Stimulated activated CD4-positive, alpha-beta T cell treated with anti-CD3 and anti-CD28 coated beads, Interleukin-2, amount 100 ng/mL, for 48 hours (primary cell): ENCODE measurements around the gene ABHD17C.

Experiments
- DNase-seq, 2 donors: peaks; one replicate each; pipeline ENCODE4 v3.0.0-alpha.2; 2020

ABHD17C gene

DNA sequence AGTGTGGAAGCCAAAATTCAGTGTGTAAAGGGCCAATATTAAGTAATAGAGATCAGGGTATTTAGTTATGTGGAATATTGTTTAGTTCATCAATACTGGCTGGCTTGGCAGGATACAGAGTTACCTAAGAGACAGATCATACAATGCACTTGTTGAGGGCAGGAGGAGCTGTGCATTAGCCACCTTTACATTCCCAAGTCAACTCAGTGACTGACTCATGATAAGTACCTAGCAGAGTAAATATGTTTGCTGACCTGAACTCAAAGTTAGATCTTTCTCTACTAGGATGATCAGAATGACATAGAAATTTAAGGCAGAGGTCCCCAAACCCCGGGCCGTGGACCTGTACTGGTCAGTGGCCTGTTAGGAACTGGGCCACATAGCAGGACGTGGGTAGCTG lies 3.5 kb upstream of the ABHD17C start:
- no peak for DNase-seq

DNA sequence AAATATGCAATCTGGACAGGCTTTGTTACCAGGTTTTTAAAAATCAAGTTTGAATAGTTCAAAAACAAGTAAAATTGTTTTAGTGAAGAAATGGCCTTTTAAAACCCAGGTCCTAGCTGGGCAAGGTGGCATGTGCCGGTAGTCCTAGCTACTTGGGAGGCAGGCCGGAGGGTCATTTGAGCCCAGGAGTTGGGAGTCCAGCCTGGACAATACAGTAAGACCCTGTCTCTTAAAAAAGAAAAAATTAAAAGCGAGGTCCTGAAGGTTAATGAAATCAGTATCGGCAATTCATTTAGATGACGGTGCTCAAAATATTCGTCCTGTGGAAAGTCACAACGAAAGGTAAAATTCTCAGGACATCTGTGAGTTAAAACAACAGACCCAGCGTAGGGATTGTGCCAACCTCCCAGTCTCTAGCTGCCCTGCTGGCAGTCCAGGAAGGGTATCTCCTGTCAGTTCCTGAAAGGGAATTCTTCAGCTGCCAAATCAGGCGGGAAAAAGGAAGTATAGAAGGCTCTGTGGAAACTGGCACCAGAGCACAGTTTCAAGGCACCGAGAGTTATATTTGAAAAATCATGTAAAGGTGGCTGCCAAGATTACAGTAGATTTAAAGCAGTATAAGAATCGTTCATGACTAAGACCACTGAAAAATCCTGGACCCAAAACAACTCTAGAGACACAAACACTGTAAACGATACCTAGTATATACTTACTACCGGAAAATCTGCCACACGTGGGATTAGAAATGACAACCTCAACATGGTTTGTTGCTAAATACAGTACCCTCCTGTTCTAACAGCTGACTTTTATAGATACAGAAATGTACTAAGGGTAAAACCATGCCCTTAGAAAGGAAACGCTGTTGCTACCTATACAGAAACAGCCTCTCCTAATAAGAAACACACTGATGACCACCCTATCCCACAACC lies 1.2 kb upstream of the ABHD17C start:
- DNase-seq = no peak

DNA sequence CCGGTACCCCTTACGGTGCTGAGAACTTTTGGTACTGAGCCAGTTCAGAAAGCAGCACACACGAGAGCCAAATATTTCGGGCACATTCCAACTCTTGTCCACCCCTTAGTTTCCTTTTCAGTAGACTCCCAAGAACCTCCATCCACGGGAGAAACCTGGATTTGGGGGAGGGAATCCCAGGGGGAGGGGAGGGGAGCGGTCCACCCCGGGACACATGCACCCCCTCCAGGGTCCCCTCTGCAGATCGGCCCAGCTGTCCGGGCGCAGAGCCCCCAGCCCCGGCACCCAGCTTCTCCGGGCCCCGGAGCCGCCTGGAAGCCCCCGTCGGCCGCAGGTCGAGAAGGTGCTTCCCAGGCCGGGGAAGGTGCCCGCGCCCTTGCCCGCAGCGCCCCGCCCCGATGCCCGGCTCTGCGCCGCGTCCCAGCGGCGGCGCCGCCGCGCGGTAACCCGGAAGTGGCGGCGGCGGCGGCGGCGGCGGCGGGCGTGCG lies 455 bp upstream of the ABHD17C start:
- DNase-seq = peak in 1 of 2 donors; percentile 21

DNA sequence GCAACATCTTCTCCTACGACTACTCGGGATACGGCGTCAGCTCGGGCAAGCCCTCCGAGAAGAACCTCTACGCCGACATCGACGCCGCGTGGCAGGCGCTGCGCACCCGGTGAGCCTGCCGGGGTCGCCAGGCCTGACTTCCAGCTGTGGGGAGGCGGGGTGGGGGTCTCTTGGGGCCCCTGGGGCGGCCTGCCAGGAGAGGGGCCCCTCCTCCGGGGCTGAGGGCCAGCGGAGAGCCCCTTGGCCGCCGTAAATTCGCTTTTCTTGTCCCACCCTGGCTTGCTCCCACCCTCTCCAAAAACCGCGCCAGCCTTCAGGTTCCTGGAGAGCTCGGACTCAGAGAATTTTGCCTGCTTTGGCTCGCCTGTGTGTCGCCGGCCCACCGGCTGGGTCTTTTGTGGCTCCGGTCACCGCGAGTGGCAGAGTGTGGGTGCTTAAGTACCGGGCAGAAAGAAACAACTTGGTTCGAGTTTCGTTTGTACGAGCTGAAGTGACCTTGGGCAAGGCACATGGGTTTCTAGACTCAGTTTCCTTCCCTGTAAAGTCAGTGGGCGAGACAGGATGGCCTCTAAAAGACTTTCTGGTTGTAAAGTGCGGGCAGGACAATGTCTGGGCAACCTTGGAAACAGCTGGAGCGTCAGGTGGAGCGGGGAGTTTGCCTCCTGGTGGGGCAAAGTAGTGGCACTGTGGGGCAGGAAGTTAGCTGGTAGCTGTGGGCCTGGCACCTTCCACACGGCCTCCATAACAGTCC lies 976 bp downstream of the ABHD17C start:
- DNase-seq = peak in 1 of 2 donors; percentile 5

DNA sequence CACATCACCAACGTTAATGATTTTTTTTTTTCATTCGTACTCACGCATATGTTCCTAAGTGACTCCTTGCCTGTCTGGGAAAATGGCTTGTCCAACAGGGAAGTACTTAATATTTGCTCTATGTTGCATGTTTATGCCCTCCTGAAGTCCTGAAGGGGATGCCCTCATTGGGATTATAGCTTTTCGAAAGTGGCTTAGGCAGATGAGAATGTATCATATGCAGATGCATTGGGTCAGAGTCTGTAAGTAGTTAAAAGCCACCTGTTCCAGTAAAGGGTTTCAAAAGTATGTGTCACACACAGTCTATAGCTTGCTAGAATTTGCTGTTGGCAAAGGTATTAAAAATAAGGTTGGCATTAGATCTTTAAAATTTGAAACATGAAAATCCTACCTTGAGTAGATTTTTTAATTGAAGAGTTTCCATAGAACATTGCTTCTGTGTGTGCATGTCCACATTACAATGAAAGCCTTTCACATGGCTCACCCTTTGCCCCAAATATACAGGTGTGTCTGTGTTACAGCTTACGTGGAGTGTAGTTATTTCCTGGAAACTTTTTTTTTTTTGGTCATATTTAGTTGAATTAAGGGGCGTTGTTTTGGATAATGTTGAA lies 2.1 kb downstream of the ABHD17C start:
- DNase-seq = no peak

DNA sequence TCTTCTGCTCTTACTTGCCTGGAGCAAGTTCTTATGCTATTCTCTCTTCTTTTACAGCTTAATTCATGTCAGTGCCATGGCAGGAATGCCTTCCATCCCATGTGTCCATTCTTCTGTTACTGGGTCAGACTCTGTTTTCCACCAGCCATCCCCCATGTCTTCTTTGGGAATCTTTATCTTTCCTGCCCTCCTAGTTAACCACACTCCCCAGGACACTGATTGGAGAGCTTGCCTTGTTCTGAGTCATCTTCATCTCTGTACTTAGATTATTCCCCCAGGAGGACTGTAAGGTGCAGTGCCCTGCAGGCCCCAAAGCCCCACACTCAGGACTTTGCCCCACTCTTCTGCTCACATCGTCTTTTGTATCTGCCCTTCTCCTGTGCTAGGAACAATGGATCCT lies 3.6 kb downstream of the ABHD17C start:
- DNase-seq = no peak

DNA sequence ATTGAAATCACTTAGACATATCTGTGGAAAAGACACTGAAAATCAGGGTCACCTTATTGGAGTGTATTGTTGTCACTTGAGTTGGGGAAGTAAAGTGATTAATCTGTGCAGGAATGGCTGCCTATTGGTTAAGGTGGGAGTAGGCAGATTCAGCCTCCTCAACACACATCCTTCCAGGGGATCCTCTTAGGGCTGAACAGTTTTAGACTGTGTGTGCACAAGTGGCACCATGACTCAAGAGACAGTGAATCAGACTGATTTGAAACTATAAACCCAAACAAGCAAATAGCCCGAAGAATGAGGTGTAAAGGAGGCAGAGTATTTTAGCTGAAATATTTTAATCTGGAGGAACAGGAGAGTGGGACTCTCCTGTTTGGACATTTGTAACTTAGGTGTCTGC lies 4.9 kb downstream of the ABHD17C start:
- DNase-seq = no peak

DNA sequence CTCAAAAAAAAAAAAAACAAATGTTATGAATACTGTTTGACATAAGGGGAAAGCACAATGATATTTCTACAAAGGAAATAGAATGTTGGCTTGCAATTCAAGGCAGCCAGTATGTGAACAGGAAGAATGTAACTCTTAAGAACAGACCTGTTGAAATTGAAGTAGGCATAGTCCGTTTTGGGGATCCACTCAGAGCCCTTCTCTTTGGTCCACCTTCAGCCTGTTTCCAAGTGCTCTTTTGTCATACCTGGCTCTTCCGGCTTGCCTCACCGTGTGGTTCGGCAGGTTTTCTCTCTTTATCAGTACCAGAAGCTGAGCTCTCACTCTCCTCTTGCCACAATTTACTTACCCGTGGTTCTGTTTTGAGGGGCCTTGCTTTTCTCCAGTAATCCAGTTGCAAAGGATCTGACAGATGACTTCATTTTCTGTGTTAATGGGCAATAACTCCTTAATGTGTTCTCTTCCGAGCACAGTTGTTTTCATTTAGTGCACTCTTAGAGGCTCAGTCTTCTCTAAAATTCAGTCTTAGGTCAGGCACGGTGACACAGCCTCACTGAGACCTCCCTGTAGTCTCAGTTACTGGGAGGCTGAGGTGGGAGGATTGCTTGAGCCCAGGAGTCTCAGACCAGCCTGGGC lies 6.7 kb downstream of the ABHD17C start:
- no peak for DNase-seq

DNA sequence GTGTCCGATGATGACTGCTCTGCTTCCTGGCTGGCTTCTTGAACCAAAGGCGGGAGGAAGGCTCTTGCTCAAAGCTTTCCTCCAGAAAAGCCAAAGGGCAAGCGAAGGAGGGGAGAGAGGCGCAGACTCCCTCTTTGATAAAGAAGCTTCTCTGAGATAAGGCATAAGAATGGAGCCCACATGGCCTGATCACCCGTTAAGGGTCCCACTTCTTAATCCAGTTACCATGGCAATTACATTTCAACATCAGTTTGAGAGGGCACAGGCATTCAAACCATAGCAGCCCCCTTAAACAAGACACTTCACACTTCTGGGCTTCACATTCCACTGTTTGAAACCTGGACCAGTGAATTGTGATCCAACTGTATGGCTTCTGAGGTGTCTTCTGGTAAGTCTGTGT lies 8.0 kb downstream of the ABHD17C start:
- DNase-seq = no peak

DNA sequence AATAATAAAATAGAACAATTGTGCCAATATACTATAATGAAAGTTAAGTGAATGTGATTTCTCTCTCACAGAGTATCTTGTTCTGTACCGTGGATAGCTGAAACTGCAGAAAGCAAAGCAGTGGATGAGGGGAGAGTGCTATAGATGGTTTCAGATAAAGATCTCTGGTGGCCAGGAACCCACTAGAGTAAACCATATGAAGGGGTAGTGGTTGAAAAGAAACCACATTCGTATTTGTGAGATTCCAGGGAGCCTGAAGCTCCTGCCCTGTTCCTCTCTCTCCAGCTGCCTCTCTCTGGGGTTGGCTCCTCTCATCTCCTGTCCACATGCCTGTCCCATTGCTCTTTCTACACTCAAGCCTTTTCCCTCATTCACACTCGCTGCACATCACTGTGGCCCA lies 8.9 kb downstream of the ABHD17C start:
- DNase-seq = no peak

DNA sequence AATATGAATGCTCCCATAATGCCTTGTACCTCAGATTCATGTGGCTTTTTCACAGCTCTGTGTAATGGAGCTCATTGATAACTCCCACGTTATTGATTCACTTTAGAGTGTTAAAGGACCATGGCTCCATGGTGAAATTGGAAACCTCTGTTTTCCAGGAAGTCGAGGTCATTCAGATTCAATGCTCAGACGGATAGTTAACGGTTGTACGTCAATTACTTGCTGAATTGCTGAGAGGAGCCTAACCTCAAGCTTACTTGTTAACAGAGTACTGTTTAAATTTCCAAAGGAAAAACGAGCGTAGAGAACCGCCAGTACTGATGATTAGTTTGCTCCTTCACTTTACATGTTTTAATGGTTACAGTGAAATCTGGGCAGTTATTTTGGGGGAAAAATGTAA lies 11.1 kb downstream of the ABHD17C start:
- no peak for DNase-seq

DNA sequence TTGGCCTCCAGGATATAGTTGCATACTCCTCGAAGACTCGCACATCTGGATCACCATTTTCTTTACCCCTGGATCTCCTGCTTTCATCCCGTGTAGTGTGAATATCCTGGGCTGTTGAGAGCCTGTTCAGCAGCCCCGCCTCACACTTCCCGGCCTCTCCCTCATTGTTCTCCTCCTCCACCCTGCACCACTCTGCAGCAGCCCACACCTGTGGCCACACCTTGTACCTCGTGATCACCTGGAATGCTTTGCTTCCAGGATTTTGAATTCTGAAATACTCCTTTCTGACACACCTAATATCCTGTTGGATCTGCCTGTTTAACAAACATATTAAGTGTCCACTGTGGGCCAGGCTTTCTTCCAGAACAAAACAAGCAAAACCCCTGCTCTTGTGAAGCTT lies 14.4 kb downstream of the ABHD17C start:
- DNase-seq = no peak

DNA sequence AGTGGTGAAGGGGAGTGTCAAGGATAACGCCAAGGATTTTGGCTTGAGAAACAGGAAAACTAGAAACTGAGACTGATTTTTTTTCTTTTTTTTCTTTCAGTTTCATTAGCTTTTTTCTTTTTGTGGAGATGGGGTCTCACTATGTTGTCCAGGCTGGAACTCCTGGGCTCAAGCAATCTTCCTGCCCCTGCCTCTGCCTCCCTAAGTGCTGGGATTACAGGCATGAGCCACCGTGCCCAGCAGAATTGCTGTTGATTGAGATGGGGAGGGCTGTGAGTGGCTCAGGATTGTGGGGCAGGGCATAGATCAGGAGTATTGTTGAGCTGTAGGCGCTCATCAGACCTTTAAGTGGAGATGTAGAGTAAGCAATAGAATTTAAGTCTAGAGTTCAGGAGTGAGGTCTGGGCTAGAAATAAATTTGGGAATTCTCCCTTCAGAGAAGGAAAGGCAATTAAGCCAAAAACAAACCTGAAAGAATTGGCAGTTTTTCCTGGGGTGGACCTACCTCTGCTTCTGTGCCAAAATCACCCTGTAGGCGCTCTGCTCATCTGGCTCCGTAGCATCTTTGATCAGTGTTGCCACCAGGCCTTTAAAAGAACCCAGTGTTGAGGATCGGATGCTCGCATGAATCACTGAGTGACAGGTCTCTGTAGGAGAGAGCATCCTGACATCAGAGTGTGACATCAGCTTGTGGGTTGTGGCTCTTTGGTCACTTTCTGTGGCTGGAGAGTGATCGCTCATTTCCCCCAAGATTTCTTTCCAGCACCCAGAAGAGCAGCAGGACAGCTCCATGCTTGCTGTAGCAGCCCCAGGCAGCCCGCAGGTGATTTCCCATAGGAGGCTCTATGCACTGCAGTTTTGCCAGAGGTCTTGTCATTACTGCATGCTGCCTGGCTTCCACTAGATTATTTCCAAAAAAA lies 15.8 kb downstream of the ABHD17C start:
- DNase-seq = peak; percentile 32 to 37

DNA sequence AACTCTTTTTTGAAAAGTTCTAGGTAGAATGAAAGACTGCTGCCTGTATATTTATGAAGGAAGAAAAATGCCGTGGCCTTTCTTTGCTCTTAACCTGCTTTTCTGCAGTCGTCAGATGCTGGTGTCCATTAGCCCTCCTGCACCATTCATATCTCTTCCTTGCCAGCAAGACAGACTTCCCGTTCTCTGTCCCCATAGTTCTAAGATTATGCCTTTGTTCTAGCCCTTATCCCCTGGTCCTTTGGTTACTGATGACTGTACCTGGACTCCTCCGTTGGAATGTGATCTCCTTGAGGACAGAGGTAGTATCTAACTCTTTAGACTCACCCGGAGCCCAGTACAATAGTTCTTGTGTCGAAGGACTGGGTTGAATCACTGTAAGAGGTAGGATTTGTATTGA lies 16.8 kb downstream of the ABHD17C start:
- no peak for DNase-seq

DNA sequence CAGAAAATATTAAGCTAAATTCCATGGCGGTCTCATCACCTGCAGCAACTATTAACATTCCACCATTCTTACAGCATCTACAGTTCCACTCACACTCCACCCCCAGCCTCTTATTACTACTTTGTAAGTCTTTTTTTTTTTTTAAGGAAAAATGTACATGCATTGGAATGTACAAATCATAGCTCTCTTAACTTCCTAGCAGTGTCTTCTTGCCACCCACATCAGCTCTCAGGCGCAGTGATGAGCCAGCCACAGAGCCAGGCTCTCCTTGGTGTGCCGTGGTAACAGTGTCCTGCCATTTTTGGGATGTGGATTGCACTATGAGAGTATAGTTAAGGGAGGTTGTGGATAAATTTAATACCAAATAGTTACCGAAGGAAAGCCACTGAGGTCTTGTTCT lies 17.8 kb downstream of the ABHD17C start:
- DNase-seq = no peak

DNA sequence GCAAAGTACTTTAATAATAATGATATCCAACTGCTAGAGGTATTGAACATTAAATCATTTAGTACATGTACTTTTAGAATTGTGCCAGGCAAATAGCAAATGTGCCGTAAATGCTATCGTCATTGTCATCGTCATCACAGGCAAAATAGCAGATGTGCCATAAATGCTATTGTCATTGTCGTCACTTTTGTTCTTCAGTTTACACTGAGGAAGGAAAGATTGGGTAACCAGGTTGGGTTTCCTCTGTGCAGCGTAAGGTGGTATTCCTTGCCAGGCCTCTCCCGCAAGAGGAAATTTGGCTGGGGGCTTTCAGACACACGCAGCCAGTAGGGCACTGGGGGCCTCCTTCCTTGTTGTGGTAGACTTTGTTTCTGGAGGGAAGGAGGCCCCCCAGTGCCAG lies 26.4 kb downstream of the ABHD17C start:
- no peak for DNase-seq

DNA sequence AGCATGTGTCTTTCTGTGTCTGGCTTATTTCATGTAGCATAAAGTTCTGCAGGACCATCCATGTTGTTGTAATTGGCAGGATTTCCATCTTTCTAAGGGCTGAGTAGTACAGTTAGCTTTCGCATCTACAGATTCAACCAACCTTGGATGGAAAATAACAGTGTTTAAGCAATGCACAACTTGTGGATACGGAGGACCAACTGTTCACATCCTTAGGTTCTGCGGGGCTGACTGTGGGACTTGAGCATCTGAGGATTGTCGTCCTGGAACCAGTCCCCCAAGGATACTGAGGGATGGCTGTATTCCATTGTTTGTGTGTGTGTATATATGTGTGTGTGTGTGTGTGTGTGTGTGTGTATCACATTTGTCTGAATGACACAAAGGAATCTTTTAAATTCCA lies 27.7 kb downstream of the ABHD17C start:
- no peak for DNase-seq

DNA sequence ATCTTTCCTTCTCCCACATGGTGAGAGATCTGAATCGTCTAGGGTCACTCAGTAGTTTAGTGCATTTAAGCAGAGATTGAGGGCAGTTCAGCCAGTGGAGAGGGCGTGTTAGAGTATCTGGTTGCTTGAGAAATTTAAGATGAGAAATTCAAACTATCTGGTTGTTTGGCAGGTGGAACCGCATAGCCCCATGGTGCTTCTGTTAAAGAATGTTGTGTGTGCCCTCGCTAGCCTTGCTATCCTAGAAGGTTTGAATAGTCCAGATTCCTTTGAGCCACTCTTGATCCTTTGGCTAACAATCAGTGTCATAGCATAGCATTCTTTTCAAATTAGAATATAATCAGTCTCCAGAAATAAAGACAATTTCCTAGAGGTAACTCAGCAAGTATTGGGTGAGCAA lies 32.1 kb downstream of the ABHD17C start:
- DNase-seq = no peak

DNA sequence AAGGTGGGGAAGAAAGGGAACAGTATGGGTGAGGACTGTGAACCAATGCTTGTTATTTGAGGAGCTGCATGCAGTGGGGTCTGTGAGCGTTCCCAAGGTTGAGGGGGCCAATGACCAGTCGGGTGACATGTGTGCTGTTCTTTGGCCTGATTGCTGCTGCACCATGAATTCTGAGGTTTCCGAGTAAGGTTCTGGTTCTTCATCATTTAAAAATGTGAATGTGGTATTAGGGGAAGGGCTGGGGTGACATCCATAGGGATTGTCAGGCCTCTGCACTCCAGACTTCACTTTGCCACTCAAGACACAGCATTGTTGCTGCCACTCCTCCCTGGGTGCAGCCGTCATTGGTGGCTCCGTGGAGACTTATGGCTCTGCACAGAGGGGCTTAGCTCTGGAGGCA lies 32.5 kb downstream of the ABHD17C start:
- no peak for DNase-seq

DNA sequence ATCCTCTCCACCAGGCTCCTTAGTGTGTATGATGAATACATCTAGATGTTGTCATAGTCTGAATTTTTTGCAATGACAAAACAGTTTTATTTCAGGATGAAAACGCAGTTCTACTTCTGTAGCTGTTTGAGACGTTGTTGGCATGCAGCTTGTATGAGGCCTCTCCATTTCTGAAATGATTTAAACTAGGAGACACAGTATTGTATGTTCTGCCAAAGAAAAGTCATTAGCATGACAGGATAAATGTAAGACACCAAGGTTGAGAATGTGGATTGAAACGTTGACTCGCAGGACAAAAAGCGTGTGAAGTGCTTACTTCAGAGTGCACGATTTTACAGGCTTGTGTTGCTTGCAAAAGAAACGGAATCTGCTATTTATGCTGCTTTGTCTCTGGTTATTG lies 35.3 kb downstream of the ABHD17C start:
- no peak for DNase-seq

DNA sequence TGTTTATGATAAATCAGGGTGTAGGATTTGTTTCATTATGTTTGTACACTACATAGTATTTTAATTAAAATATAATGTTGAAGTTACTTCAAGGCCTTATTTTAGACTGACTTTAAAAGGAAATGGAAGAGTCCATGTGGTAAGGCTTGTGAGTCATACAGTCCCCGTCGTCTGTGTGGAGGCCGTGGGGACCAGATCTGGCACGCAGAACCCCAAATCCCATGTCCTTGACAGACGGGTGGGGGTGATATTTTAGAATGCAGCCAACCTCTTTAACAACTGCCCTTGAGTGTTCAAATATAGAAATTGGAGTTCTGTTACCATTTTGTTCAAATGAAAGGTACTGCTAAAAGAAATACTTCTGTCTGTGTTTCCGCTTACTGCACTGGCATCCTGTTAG lies 35.8 kb downstream of the ABHD17C start:
- DNase-seq = no peak

DNA sequence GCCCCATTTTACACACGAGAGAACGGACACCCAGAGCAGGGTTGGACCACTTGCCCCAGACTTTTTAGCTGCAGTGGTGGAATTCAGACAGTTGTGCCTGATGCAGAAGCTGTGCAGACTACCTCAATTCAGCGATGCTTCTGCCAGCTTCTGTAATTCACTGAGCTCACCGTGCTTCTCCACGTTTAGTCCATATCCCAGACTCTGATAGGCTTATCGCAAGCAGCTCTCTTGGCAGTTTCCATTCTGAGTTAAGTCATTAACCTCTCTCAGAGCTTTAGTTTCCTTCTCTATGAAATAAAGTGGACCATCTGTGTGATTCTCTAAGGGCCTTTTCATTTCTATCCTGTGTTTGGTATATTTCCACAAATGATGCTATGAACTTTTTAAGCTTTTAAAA lies 37.1 kb downstream of the ABHD17C start:
- DNase-seq = no peak
